PC-3 (cell line): ENCODE data around the gene ACAP3. TPM values are rescaled to one million over a fixed set of nuclear protein-coding genes. Genes with fewer than 3 reads are reported as not detected.

Experiments
- ATAC-seq: fragments of 200-7000 bp; cut with Tn5 transposase; 2 replicates; pipeline ENCODE4 v1.9.1; 2020; ENCODE audit warnings: mild to moderate bottlenecking, moderate library complexity
- BruUV-seq: library from RNA; stranded (reverse); fragments of 400-500 nt; replicated peaks from 2 replicates; lab custom pipeline; 2021; lab: Mats Ljungman, UMichigan
- CTCF ChIA-PET: fragments of 300-600 bp; sonication (Branson Sonifier 250); formaldehyde crosslinking; loops from one replicate; lab custom pipeline; 2022; ENCODE audit warnings: antibody characterized with exemption; lab: Charles Lee
- POLR2A ChIA-PET: fragments of 300-600 bp; sonication (Branson Sonifier 250); formaldehyde crosslinking; loops from one replicate; lab custom pipeline; 2022; ENCODE audit warnings: antibody characterized with exemption; ENCODE audit not compliant: unreplicated experiment; lab: Charles Lee
- DNase-seq: peaks from one replicate; pipeline ENCODE4 v3.0.0-alpha.2; 2015
- H2AFZ ChIP-seq: fragments of 300-600 bp; sonication (generic); 2 replicates; pipeline ENCODE4 v1.6.0; 2016; ENCODE audit warnings: antibody characterized with exemption, low read length
- H3F3A ChIP-seq: fragments of 300-600 bp; sonication (generic); one replicate; pipeline ENCODE4 v1.6.0; 2017; ENCODE audit warnings: antibody characterized with exemption, low read length, control low read depth, mild to moderate bottlenecking; ENCODE audit not compliant: unreplicated experiment
- H3K27ac ChIP-seq: fragments of 300-600 bp; sonication (generic); 2 replicates; pipeline ENCODE4 v1.5.1; 2016; ENCODE audit warnings: mild to moderate bottlenecking, low read length
- H3K27me3 ChIP-seq: fragments of 300-600 bp; sonication (generic); 2 replicates; pipeline ENCODE4 v1.6.1; 2016; ENCODE audit warnings: low read length, mixed read lengths
- H3K36me3 ChIP-seq: fragments of 300-600 bp; sonication (generic); 2 replicates; pipeline ENCODE4 v1.6.1; 2016; ENCODE audit warnings: low read depth, mixed run types, low read length, mixed read lengths
- H3K4me1 ChIP-seq: fragments of 300-600 bp; sonication (generic); 2 replicates; pipeline ENCODE4 v1.5.1; 2016; ENCODE audit warnings: low read length; ENCODE audit not compliant: insufficient read depth
- H3K4me2 ChIP-seq: fragments of 300-600 bp; sonication (generic); 2 replicates; pipeline ENCODE4 v1.6.0; 2016; ENCODE audit warnings: low read length
- H3K4me3 ChIP-seq: fragments of 300-600 bp; sonication (generic); 2 replicates; pipeline ENCODE4 v1.5.1; 2016; ENCODE audit warnings: mild to moderate bottlenecking, low read length, mixed read lengths
- H3K79me2 ChIP-seq: fragments of 300-600 bp; sonication (generic); 2 replicates; pipeline ENCODE4 v1.6.1; 2017; ENCODE audit warnings: low read length, mixed read lengths
- H3K9ac ChIP-seq: fragments of 300-600 bp; sonication (generic); 2 replicates; pipeline ENCODE4 v1.6.0; 2016; ENCODE audit warnings: mild to moderate bottlenecking, low read length
- H3K9me2 ChIP-seq: fragments of 300-600 bp; sonication (generic); replicated peaks from 2 replicates; pipeline ENCODE4 v1.6.1; 2016; ENCODE audit warnings: mixed run types, low read length, mixed read lengths
- H3K9me3 ChIP-seq: fragments of 300-600 bp; sonication (generic); 2 replicates; pipeline ENCODE4 v1.6.1; 2016; ENCODE audit warnings: low read length, mixed read lengths
- H4K20me1 ChIP-seq: fragments of 300-600 bp; sonication (generic); 2 replicates; pipeline ENCODE4 v1.6.1; 2016; ENCODE audit warnings: low read length, mixed read lengths
- CTCF ChIP-seq: fragments of 300-600 bp; sonication (generic); conservative IDR thresholded peaks from 2 replicates; pipeline ENCODE4 v1.5.1; 2017; ENCODE audit warnings: antibody characterized with exemption, low read depth, mild to moderate bottlenecking, low read length
- EZH2 ChIP-seq: fragments of 300-600 bp; sonication (generic); IDR thresholded peaks from one replicate; pipeline ENCODE4 v1.6.1; 2017; ENCODE audit warnings: antibody characterized with exemption, mild to moderate bottlenecking, low read length; ENCODE audit not compliant: unreplicated experiment
- EZH2phosphoT487 ChIP-seq: fragments of 300-600 bp; sonication (generic); IDR thresholded peaks from 2 replicates; pipeline ENCODE4 v1.6.1; 2018; ENCODE audit warnings: mild to moderate bottlenecking, antibody characterized with exemption, low read length, borderline replicate concordance
- intact Hi-C: fragments of 100-400 bp; cut with micrococcal nuclease; formaldehyde crosslinking; loops from 2 replicates; pipeline ENCODE4 v1.9.0; 2023
- total RNA-seq: library from RNA; depleted of rRNA; stranded (reverse); fragments of >200 nt; gene quantifications from 2 replicates; pipeline ENCODE4 v1.2.3, GENCODE V29; 2014

ACAP3 gene
- total RNA-seq, 1 experiment from 2014 or later = 116 TPM

- peak overlapping the region; percentile 53 for H3K27ac ChIP-seq
- peaks cover 27% of the 10 kb centered on the region for H3K4me1 ChIP-seq
- H3K4me3 ChIP-seq = peak overlapping the region; percentile 90
- BruUV-seq = TSS peak; percentile 27
- H3K27me3 ChIP-seq = no peaks in the 10 kb centered on the region
- H3K36me3 ChIP-seq = peaks cover 6% of the 10 kb centered on the region; the same call in 1 of the 2 replicates
- POLR2A ChIA-PET = no interaction called here
- TF ChIP-seq EZH2phosphoT487 (no peak), CTCF (no peak), EZH2 (no peak)
- H2AFZ ChIP-seq = peak overlapping the region; percentile 51
- H3K9me3 ChIP-seq = no peaks in the 10 kb centered on the region
- no peaks in the 10 kb centered on the region for H3K9me2 ChIP-seq
- intact Hi-C loops = no loop called here
- peak overlapping the region; percentile 95 for H3K9ac ChIP-seq
- peak overlapping the region; percentile 97 for H3K4me2 ChIP-seq
- CTCF ChIA-PET = no interaction called here
- H3F3A ChIP-seq = no peaks in the 10 kb centered on the region
- peaks cover 61% of the 10 kb centered on the region for H3K79me2 ChIP-seq
- peaks cover 26% of the 10 kb centered on the region for H4K20me1 ChIP-seq
- DNase-seq (peak; percentile 47), ATAC-seq (peak; percentile 21)
Observed at GRCh38 chr1:1325288-1326074, 17.8 kb upstream of the ACAP3 start.

GRCh38 chr1:1324524-1325287 is 17.0 kb upstream of the ACAP3 start, which contains the start of the genes CPTP and INTS11:
Gene CPTP, plus strand, starts transcription at chr1:1324802. Its CDS starts 2,109 bp downstream, at chr1:1326911.
Gene INTS11, minus strand, starts transcription at chr1:1324660. Its CDS starts 52 bp downstream, at chr1:1324608.
- Histone ChIP-seq H3K79me2 (peaks cover 69% of the 10 kb centered on the region), H3K9ac (peak within 1 kb of the TSS; percentile 95), H3F3A (no peaks in the 10 kb centered on the region), H3K9me2 (no peaks in the 10 kb centered on the region), H3K27ac (peak within 1 kb of the TSS; percentile 53), H3K27me3 (no peaks in the 10 kb centered on the region), H2AFZ (peak within 1 kb of the TSS; percentile 62), H3K4me2 (peak within 1 kb of the TSS; percentile 97), H3K36me3 (peaks cover 12% of the 10 kb centered on the region; the same call in 1 of the 2 replicates), H3K4me1 (peaks cover 26% of the 10 kb centered on the region), H3K4me3 (peak within 1 kb of the TSS; percentile 90), H4K20me1 (peaks cover 29% of the 10 kb centered on the region), H3K9me3 (no peaks in the 10 kb centered on the region)
- BruUV-seq = no TSS peak
- DNase-seq (peak; percentile 97), ATAC-seq (peak; percentile 65)
- TF ChIP-seq CTCF = no peak
- TF ChIP-seq EZH2phosphoT487 = no peak
- TF ChIP-seq EZH2 = no peak
- intact Hi-C loops = no loop called here
- ChIA-PET CTCF (no interaction called here), POLR2A (no interaction called here)
